K562 (cell line): ENCODE data around the gene ERP44. TPM values are rescaled to one million over a fixed set of nuclear protein-coding genes. Genes with fewer than 3 reads are reported as not detected.

Experiments used
- ATAC-seq: fragments of 200-7000 bp; cut with Tn5 transposase; 3 replicates; pipeline ENCODE4 v1.9.1; 2020; ENCODE audit warnings: moderate library complexity
- BruUV-seq: library from RNA; stranded (reverse); fragments of 400-500 nt; replicated peaks from 2 replicates; lab custom pipeline; 2021; lab: Mats Ljungman, UMichigan
- CTCF ChIA-PET: fragments of 300-600 bp; formaldehyde crosslinking; extraction: SDS; loops from one replicate; lab custom pipeline; 2021; ENCODE audit warnings: low intra/inter-chr PET ratio; lab: Yijun Ruan, JAX
- POLR2A ChIA-PET: fragments of 300-600, 350-650 bp; sonication (Branson Sonifier 250); formaldehyde crosslinking; extraction: SDS; loops from one replicate; lab custom pipeline; 2021; ENCODE audit warnings: antibody characterized with exemption, inconsistent platforms; lab: Yijun Ruan, JAX
- DNase-seq, 4 experiments: peaks; one replicate each; pipeline versions ENCODE4 v3.0.0 to v3.0.0-alpha.2; 2011 to 2018; ENCODE audit warnings: low spot score in 3 of 4, mixed read lengths in 3 of 4; ENCODE audit errors: extremely low read depth in 1 of 4
- FAIRE-seq: peaks from 2 replicates; lab custom pipeline; 2011; peaks lifted over from hg19 to GRCh38; lab: Jason Lieb, UNC
- H2AFZ ChIP-seq: 2 replicates; pipeline ENCODE4 v1.6.0; 2011; ENCODE audit warnings: low read depth, low read length, control low read depth, inconsistent platforms
- H3K27ac ChIP-seq: fragments of 200-600 bp; 3 replicates; pipeline ENCODE4 v1.8.0; 2011; ENCODE audit warnings: low read depth, mild to moderate bottlenecking, control low read depth, inconsistent platforms, low read length, moderate library complexity, mixed read lengths; ENCODE audit errors: extremely low read depth
- H3K27me3 ChIP-seq, 2 experiments: fragments of 300-600 bp in 1 of 2; 2 replicates in 1 of 2; 3 replicates in 1 of 2; pipeline versions ENCODE4 v1.6.0 to v1.8.0; 2011; ENCODE audit warnings: inconsistent platforms in 2 of 2, low read length in 2 of 2, mild to moderate bottlenecking in 1 of 2, mixed read lengths in 1 of 2, moderate library complexity in 1 of 2; ENCODE audit not compliant: control insufficient read depth in 2 of 2, insufficient read depth in 2 of 2
- H3K36me3 ChIP-seq: fragments of 300-600 bp; 3 replicates; pipeline ENCODE4 v1.8.0; 2011; ENCODE audit warnings: mild to moderate bottlenecking, low read length, inconsistent platforms; ENCODE audit not compliant: control insufficient read depth, insufficient read depth
- H3K4me1 ChIP-seq, 2 experiments: fragments of 200-600 bp in 1 of 2; replicated peaks in 1 of 2; 2 replicates in 1 of 2; 3 replicates in 1 of 2; pipeline versions ENCODE4 v1.5.1 to v1.8.0; 2011; ENCODE audit warnings: inconsistent platforms in 2 of 2, low read length in 2 of 2, mild to moderate bottlenecking in 1 of 2, mixed read lengths in 1 of 2, moderate library complexity in 1 of 2; ENCODE audit not compliant: control insufficient read depth in 2 of 2, insufficient read depth in 2 of 2
- H3K4me2 ChIP-seq: 2 replicates; pipeline ENCODE4 v1.6.1; 2011; ENCODE audit warnings: low read length, control low read depth, inconsistent platforms, mixed read lengths; ENCODE audit not compliant: insufficient read depth
- H3K4me3 ChIP-seq: fragments of 200-600 bp; sonication (generic), shearing (Covaris generic); 2 replicates; pipeline ENCODE4 v1.5.1; 2016; ENCODE audit warnings: control low read depth, inconsistent platforms
- H3K79me2 ChIP-seq: fragments of 200-600 bp; 3 replicates; pipeline ENCODE4 v1.8.0; 2011; ENCODE audit warnings: low read length, inconsistent platforms; ENCODE audit not compliant: control insufficient read depth, insufficient read depth
- H3K9ac ChIP-seq, 2 experiments: 2 replicates each; pipeline versions ENCODE4 v1.6.0 to v1.6.1; 2011; ENCODE audit warnings: low read depth in 2 of 2, low read length in 2 of 2, control low read depth in 1 of 2, inconsistent platforms in 1 of 2, mild to moderate bottlenecking in 1 of 2, mixed read lengths in 1 of 2; ENCODE audit not compliant: insufficient read depth in 1 of 2
- H3K9me1 ChIP-seq: one replicate; pipeline ENCODE4 v1.6.0; 2011; ENCODE audit warnings: inconsistent platforms, mild to moderate bottlenecking, low read length, moderate library complexity; ENCODE audit not compliant: control insufficient read depth, insufficient read depth
- H3K9me3 ChIP-seq: replicated peaks from 2 replicates; pipeline ENCODE4 v1.5.1; 2011; ENCODE audit warnings: low read depth, low read length, inconsistent platforms; ENCODE audit not compliant: control insufficient read depth, insufficient read depth
- H4K20me1 ChIP-seq: replicated peaks from 2 replicates; pipeline ENCODE4 v1.6.1; 2011; ENCODE audit warnings: low read length, inconsistent platforms, mixed read lengths; ENCODE audit not compliant: control insufficient read depth, insufficient read depth
- BACH1 ChIP-seq: fragments of 200-800 bp; sonication (Bioruptor generic); IDR thresholded peaks from 2 replicates; pipeline ENCODE4 v1.6.1; 2016; ENCODE audit warnings: missing genetic modification characterization, missing compliant biosample characterization
- E4F1 ChIP-seq: fragments of 250-450 bp; sonication (Bioruptor Pico); IDR thresholded peaks from 2 replicates; pipeline ENCODE4 v1.5.0; 2021; ENCODE audit warnings: mild to moderate bottlenecking, borderline replicate concordance
- MCM3 ChIP-seq: fragments of 450-650 bp; IDR thresholded peaks from 2 replicates; pipeline ENCODE4 v1.6.1; 2016
- MIER1 ChIP-seq: fragments of 450-650 bp; IDR thresholded peaks from 2 replicates; pipeline ENCODE4 v1.6.1; 2016; ENCODE audit warnings: antibody characterized with exemption, mild to moderate bottlenecking, low read depth
- POLR2A ChIP-seq: fragments of 450-650 bp; conservative IDR thresholded peaks from 2 replicates; pipeline ENCODE4 v1.6.1; 2016
- POLR2AphosphoS5 ChIP-seq: IDR thresholded peaks from 2 replicates; pipeline ENCODE4 v1.6.1; 2011; ENCODE audit warnings: mild to moderate bottlenecking, low read depth, low read length, moderate library complexity; ENCODE audit not compliant: control insufficient read depth, insufficient read depth
- RBM25 ChIP-seq: fragments of 200-400 bp; formaldehyde crosslinking; IDR thresholded peaks from 2 replicates; pipeline ENCODE4 v1.6.1; 2018; ENCODE audit warnings: low read length, low read depth, moderate library complexity; ENCODE audit not compliant: severe bottlenecking
- SIX5 ChIP-seq, 2 experiments: IDR thresholded peaks; 2 replicates each; pipeline ENCODE4 v1.6.1; 2011; ENCODE audit warnings: low read length in 2 of 2, borderline replicate concordance in 1 of 2, low read depth in 1 of 2, mild to moderate bottlenecking in 1 of 2, moderate library complexity in 1 of 2; ENCODE audit not compliant: insufficient read depth in 1 of 2
- SMARCC2 ChIP-seq: fragments of 450-650 bp; IDR thresholded peaks from 2 replicates; pipeline ENCODE4 v1.6.1; 2017; ENCODE audit warnings: antibody characterized with exemption, moderate library complexity, mild to moderate bottlenecking, low read depth
- ZEB2 ChIP-seq: fragments of 450-650 bp; IDR thresholded peaks from 2 replicates; pipeline ENCODE4 v1.6.1; 2016
- ZKSCAN8 ChIP-seq: fragments of 200-800 bp; sonication (Bioruptor generic); IDR thresholded peaks from 2 replicates; pipeline ENCODE4 v1.6.1; 2016; ENCODE audit warnings: missing genetic modification characterization, missing compliant biosample characterization
- ZNF584 ChIP-seq: fragments of 200-800 bp; sonication (Bioruptor generic); IDR thresholded peaks from 2 replicates; pipeline ENCODE4 v1.6.1; 2016; ENCODE audit warnings: low read depth, mild to moderate bottlenecking, missing genetic modification characterization, missing compliant biosample characterization
- ZNF77 ChIP-seq: fragments of 250-450 bp; sonication (Bioruptor Pico); IDR thresholded peaks from 2 replicates; pipeline ENCODE4 v1.5.0; 2020
- WGBS: fragments of 100-300 bp; shearing (Covaris generic); methylation state at CpG from one replicate; pipeline ENCODE4 v1.1.6; 2016; ENCODE audit warnings: low coverage, mixed read lengths; ENCODE audit not compliant: insufficient coverage; ENCODE audit errors: missing lambda C conversion rate; 5-methylcytosine and 5-hydroxymethylcytosine counted together
- in situ Hi-C: fragments of 300-500 bp; cut with MboI; formaldehyde crosslinking; loops from 4 replicates; pipeline ENCODE4 v1.15.0; 2018; ENCODE audit warnings: inconsistent platforms, mixed read lengths
- intact Hi-C: fragments of 100-400 bp; cut with micrococcal nuclease; formaldehyde crosslinking; loops from 2 replicates; pipeline ENCODE4 v1.14.2; 2022
- polyA plus RNA-seq, 8 experiments: library from polyadenylated mRNA; depleted of rRNA in 4 of 8; stranded (reverse) in 5 of 8; unstranded in 3 of 8; fragments of >200 nt; fragmentation: Nextera tagmentation in 2 of 8; fragmentation: Illumina TruSeq in 1 of 8; extraction: Ambion mirVana in 2 of 8; extraction: Trizol in 1 of 8; gene quantifications; 2 replicates each; pipeline versions ENCODE4 v1.2.1 to v1.2.3, GENCODE V29; 2011 to 2014; ENCODE audit warnings: inconsistent platforms in 1 of 8, missing spikeins in 1 of 8
- total RNA-seq, 7 experiments: library from RNA; depleted of rRNA in 6 of 7; stranded (reverse); fragments of >200 nt in 6 of 7; fragmentation: Illumina TruSeq in 2 of 7; extraction: Trizol in 2 of 7; gene quantifications; 2 replicates each; pipeline versions ENCODE4 v1.2.1 to v1.2.3, GENCODE V29; 2011 to 2021; ENCODE audit warnings: low replicate concordance in 1 of 7
- TF ChIP-seq, protein P1 (sequence below), 2 experiments: fragments of 450-650 bp in 1 of 2; sonication (generic) in 1 of 2; formaldehyde crosslinking; conservative IDR thresholded peaks; 2 replicates each; pipeline versions ENCODE4 v1.4.0 to v1.8.1; 2020 to 2022; ENCODE audit warnings: mild to moderate bottlenecking in 1 of 2, missing genetic modification reagents in 1 of 2

Gene ERP44
- total and polyA plus RNA-seq, 9 of the 15 experiments (the other 6 are each of a cell fraction or from before 2014, with no cell fraction given), result 9.2 to 23.4 (median 13.6) TPM

GRCh38 chr9:99955606-99956005 is 143.2 kb downstream of the ERP44 start:
- Histone ChIP-seq H3K79me2 (no peaks in the 10 kb centered on the region), H4K20me1 (no peaks in the 10 kb centered on the region), H3K4me1 (no peaks in the 10 kb centered on the region), H3K9ac (no peak overlapping the region), H3K4me3 (no peak overlapping the region), H3K27ac (no peak overlapping the region), H3K9me3 (no peaks in the 10 kb centered on the region), H3K9me1 (no peaks in the 10 kb centered on the region), H2AFZ (no peak overlapping the region), H3K27me3 (no peaks in the 10 kb centered on the region), H3K36me3 (peaks cover 20% of the 10 kb centered on the region), H3K4me2 (no peak overlapping the region)
- WGBS, result 40% methylated on average over 4 of the region's 4 CpGs
- in situ Hi-C loops (no loop called here), intact Hi-C loops (no loop called here)
- TF ChIP-seq POLR2A (no peak), RBM25 (no peak), POLR2AphosphoS5 (no peak), SIX5 (IDR thresholded peaks at IDR 0.05; ENCODE audit: borderline replicate concordance in 1 of 2, insufficient read depth in 1 of 2, low read depth in 1 of 2, low read length in 2 of 2) (no peak), ZNF584 (no peak), BACH1 (no peak)
- POLR2A ChIA-PET, result no interaction called here
- no peak for FAIRE-seq
- CTCF ChIA-PET, result no interaction called here
- DNase-seq, result no peak
- no peak for ATAC-seq
- no TSS peak for BruUV-seq

DNA sequence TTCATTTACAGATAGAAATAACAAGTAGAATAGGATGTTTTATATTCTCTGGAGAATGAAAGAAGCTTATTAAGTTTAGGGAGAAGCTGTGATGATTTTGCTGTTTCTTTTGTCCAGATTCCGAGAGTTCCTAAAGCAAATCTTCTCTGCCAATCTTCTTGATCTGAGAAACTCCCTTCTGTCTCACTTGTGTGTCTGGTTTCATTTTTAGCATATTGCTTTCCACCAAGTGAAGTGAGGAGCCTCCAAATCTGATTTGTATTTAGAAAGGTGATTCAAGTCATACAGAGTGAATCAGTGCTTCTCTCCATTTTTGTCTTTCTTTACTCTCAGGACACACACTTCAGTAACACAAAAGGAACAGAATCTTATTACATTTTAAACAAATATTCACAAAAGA is 144.0 kb downstream of the ERP44 start:
- Histone ChIP-seq H2AFZ (no peak overlapping the region), H3K4me2 (no peak overlapping the region), H4K20me1 (no peaks in the 10 kb centered on the region), H3K9ac (no peak overlapping the region), H3K27me3 (no peaks in the 10 kb centered on the region), H3K27ac (no peak overlapping the region), H3K79me2 (no peaks in the 10 kb centered on the region), H3K36me3 (peaks cover 19% of the 10 kb centered on the region), H3K4me1 (no peaks in the 10 kb centered on the region), H3K4me3 (no peak overlapping the region), H3K9me3 (no peaks in the 10 kb centered on the region), H3K9me1 (no peaks in the 10 kb centered on the region)
- BruUV-seq, result no TSS peak
- in situ Hi-C loops (no loop called here), intact Hi-C loops (no loop called here)
- FAIRE-seq (no peak), DNase-seq (no peak), ATAC-seq (no peak)
- 93% methylated on average over 1 of the region's 1 CpG for WGBS
- CTCF ChIA-PET, result no interaction called here
- POLR2A ChIA-PET, result no interaction called here
- TF ChIP-seq ZKSCAN8 (no peak), ZEB2 (no peak), ZNF77 (CRISPR knock-in tag) (no peak), MIER1 (no peak), SMARCC2 (no peak), E4F1 (no peak), MCM3 (no peak)
- TF ChIP-seq, protein P1, sequence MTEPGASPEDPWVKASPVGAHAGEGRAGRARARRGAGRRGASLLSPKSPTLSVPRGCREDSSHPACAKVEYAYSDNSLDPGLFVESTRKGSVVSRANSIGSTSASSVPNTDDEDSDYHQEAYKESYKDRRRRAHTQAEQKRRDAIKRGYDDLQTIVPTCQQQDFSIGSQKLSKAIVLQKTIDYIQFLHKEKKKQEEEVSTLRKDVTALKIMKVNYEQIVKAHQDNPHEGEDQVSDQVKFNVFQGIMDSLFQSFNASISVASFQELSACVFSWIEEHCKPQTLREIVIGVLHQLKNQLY (CRISPR knock-in tag; conservative IDR thresholded peaks at IDR 0.05), result no peak
